ENCODE measurements around the gene CTSS.
"Not testable (repeated sequence)": the region's sequence is repeated elsewhere in the genome, so short reads cannot be mapped to it uniquely, and the experiment has no call there.

Gene CTSS

GRCh38 chr1:150765296-150765976, at the start of gene CTSS:
TSS of gene CTSS (minus strand) at chr1:150765778. CDS start at chr1:150764763, 1,015 bp downstream.
- DNase-seq (ENCODE audit: low read depth in 2 of 2), result no peak

GRCh38 chr1:150813028-150813707, 47.6 kb upstream of the CTSS start:
- no peak for DNase-seq (ENCODE audit: low read depth in 2 of 2)

GRCh38 chr1:150810958-150811659, 45.5 kb upstream of the CTSS start:
- no peak for DNase-seq (ENCODE audit: low read depth in 2 of 2)

GRCh38 chr1:150809651-150810050, 44.1 kb upstream of the CTSS start:
- no peak for DNase-seq (ENCODE audit: low read depth in 2 of 2)

GRCh38 chr1:150808846-150809245, 43.3 kb upstream of the CTSS start:
- DNase-seq (ENCODE audit: low read depth in 2 of 2), result no peak

- DNase-seq (ENCODE audit: low read depth in 2 of 2), result no peak
Observed at GRCh38 chr1:150808121-150808520, 42.5 kb upstream of the CTSS start, which contains the start of gene CTSK. TSS of gene CTSK (minus strand) at chr1:150808260. CDS start at chr1:150806805, 1,455 bp downstream.

- DNase-seq (ENCODE audit: low read depth in 2 of 2), result no peak
Observed at GRCh38 chr1:150807249-150808023, 41.9 kb upstream of the CTSS start.

- DNase-seq (ENCODE audit: low read depth in 2 of 2), result no peak
Observed at GRCh38 chr1:150805899-150806298, 40.3 kb upstream of the CTSS start.

- DNase-seq (ENCODE audit: low read depth in 2 of 2), result no peak
Observed at GRCh38 chr1:150804671-150805070, 39.1 kb upstream of the CTSS start.

- no peak for DNase-seq (ENCODE audit: low read depth in 2 of 2)
Observed at GRCh38 chr1:150799089-150799488, 33.5 kb upstream of the CTSS start.

GRCh38 chr1:150798525-150798924, 32.9 kb upstream of the CTSS start:
- DNase-seq (ENCODE audit: low read depth in 2 of 2), result no peak

GRCh38 chr1:150796374-150796773, 30.8 kb upstream of the CTSS start:
- DNase-seq (ENCODE audit: low read depth in 2 of 2), result no peak

GRCh38 chr1:150793778-150794177, 28.2 kb upstream of the CTSS start:
- not testable (repeated sequence) for DNase-seq (ENCODE audit: low read depth in 2 of 2)

GRCh38 chr1:150793221-150793620, 27.6 kb upstream of the CTSS start:
- no peak for DNase-seq (ENCODE audit: low read depth in 2 of 2)

- DNase-seq (ENCODE audit: low read depth in 2 of 2), result no peak
Observed at GRCh38 chr1:150791585-150791984, 26.0 kb upstream of the CTSS start.

- no peak for DNase-seq (ENCODE audit: low read depth in 2 of 2)
Observed at GRCh38 chr1:150789396-150789795, 23.8 kb upstream of the CTSS start.

- no peak for DNase-seq (ENCODE audit: low read depth in 2 of 2)
Observed at GRCh38 chr1:150788946-150789345, 23.4 kb upstream of the CTSS start.

- no peak for DNase-seq (ENCODE audit: low read depth in 2 of 2)
Observed at GRCh38 chr1:150787455-150787854, 21.9 kb upstream of the CTSS start.

- no peak for DNase-seq (ENCODE audit: low read depth in 2 of 2)
Observed at GRCh38 chr1:150780510-150780909, 14.9 kb upstream of the CTSS start.

- DNase-seq (ENCODE audit: low read depth in 2 of 2), result no peak
Observed at GRCh38 chr1:150778409-150778808, 12.8 kb upstream of the CTSS start.

- DNase-seq (ENCODE audit: low read depth in 2 of 2), result no peak
Observed at GRCh38 chr1:150777544-150777943, 12.0 kb upstream of the CTSS start.

GRCh38 chr1:150775931-150776505, 10.4 kb upstream of the CTSS start:
- DNase-seq (ENCODE audit: low read depth in 2 of 2), result not testable (repeated sequence)
